ENCODE measurements around the gene TOX2. TPM values are rescaled to one million over a fixed set of nuclear protein-coding genes. Genes with fewer than 3 reads are reported as not detected.

The TOX2 gene
- total RNA-seq, 6 experiments from 2014 or later, result 1.5 to 5.0 (median 2.2) TPM

DNA sequence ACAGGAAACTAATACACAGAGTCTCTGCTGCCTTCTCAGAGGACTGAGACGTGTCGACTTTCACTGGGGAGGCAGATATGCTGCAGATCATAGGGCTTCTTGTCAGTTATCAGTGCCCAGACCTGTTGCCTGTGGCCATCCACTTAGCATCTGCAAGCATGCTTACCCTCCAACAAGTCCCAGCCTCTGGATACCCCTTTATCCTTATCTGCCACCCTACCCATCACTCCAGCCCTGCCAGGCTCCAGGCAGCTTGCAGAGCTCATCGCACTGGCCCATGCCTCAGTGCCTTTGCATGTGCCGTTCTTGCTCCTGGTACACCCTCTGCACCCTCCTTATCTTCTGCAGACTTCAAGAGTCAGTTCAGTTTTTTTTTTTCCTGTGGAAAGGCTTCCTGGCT is 119.2 kb downstream of the TOX2 start:
- no peak for TF ChIP-seq POLR2A (IDR thresholded peaks at IDR 0.05)
- TF ChIP-seq, protein P1, sequence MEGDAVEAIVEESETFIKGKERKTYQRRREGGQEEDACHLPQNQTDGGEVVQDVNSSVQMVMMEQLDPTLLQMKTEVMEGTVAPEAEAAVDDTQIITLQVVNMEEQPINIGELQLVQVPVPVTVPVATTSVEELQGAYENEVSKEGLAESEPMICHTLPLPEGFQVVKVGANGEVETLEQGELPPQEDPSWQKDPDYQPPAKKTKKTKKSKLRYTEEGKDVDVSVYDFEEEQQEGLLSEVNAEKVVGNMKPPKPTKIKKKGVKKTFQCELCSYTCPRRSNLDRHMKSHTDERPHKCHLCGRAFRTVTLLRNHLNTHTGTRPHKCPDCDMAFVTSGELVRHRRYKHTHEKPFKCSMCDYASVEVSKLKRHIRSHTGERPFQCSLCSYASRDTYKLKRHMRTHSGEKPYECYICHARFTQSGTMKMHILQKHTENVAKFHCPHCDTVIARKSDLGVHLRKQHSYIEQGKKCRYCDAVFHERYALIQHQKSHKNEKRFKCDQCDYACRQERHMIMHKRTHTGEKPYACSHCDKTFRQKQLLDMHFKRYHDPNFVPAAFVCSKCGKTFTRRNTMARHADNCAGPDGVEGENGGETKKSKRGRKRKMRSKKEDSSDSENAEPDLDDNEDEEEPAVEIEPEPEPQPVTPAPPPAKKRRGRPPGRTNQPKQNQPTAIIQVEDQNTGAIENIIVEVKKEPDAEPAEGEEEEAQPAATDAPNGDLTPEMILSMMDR (IDR thresholded peaks at IDR 0.05), result no peak
- Histone ChIP-seq H3K4me3 (no peak overlapping the region), H3K36me3 (no peaks in the 10 kb centered on the region), H3K27me3 (no peaks in the 10 kb centered on the region), H3K4me1 (no peaks in the 10 kb centered on the region), H3K27ac (no peak overlapping the region), H3K9me3 (no peaks in the 10 kb centered on the region)
- DNase-seq (peak in 1 of 3 donors; percentile 19), ATAC-seq (no peak)
- 93% methylated on average over 2 of the region's 4 CpGs for WGBS (ENCODE audit: insufficient coverage, low coverage, low lambda C conversion rate, missing lambda C conversion rate)
- intact Hi-C loops (cut with DNase I), result no loop called here

DNA sequence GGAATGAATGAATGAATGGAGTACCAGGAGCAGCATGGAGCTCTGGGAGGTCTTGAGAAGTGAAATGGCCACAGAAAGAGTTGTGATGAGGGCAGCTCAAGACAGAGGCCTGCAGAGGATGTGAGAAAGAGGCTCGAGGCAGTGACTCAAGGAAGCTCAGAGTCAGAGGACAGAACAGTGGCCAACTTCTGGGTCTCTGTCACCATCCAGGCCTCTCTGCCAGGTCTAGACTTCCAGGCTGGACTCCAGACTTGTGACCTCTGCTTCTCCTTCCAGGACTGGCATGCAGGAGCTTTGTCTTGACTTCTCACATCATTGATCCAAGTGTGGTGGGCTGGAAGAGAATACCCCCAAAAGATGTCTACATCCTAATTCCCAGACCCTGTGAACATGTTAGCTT is 119.8 kb downstream of the TOX2 start:
- Histone ChIP-seq H3K27me3 (no peaks in the 10 kb centered on the region), H3K4me3 (no peak overlapping the region), H3K27ac (no peak overlapping the region), H3K4me1 (no peaks in the 10 kb centered on the region), H3K36me3 (no peaks in the 10 kb centered on the region), H3K9me3 (no peaks in the 10 kb centered on the region)
- TF ChIP-seq, protein P1 (IDR thresholded peaks at IDR 0.05), result no peak
- no peak for TF ChIP-seq POLR2A (IDR thresholded peaks at IDR 0.05)
- ATAC-seq (no peak), DNase-seq (peak in 1 of 3 donors; percentile 16)
- intact Hi-C loops (cut with DNase I), result no loop called here
- 60% methylated on average over 1 of the region's 1 CpG for WGBS (ENCODE audit: insufficient coverage, low coverage, low lambda C conversion rate, missing lambda C conversion rate)

DNA sequence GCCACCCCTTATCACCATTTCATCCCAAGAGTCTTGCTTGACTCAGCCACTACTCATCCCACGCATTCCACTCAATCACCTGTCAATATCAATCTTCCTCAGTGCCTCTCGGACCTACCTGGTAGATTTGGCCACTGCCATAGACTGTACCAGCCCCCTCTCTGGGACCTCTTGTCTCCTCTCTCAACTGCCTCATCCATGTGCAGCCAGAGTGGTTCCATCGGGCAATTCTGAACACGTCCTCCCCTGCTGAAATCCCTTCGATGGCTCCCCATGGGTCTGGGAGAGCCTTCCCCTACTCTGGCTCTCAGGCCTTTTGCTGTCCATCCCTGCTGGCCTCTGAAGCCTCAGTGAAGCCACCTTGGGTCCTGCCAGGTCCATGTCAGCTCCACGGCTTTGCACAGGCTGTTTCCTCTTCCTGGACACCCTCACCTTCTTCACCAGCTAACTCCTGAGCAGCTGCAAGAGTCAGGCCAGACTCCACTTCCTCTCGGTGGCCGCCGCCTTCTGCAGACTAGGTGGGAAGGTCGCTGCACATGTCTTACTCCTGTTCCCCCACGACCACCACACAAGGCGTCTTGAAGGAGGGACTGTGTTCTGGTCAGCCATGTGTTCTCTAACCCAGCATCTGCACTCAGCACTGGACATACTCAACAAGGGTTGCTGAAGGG is 120.4 kb downstream of the TOX2 start:
- intact Hi-C loops (cut with DNase I), result no loop called here
- Histone ChIP-seq H3K27ac (no peak overlapping the region), H3K4me1 (no peaks in the 10 kb centered on the region), H3K4me3 (no peak overlapping the region), H3K27me3 (no peaks in the 10 kb centered on the region), H3K36me3 (no peaks in the 10 kb centered on the region), H3K9me3 (no peaks in the 10 kb centered on the region)
- TF ChIP-seq, protein P1 (IDR thresholded peaks at IDR 0.05), result no peak
- TF ChIP-seq POLR2A (IDR thresholded peaks at IDR 0.05), result no peak
- WGBS (ENCODE audit: insufficient coverage, low coverage, low lambda C conversion rate, missing lambda C conversion rate), result 52% methylated on average over 9 of the region's 12 CpGs
- no peak for ATAC-seq
- DNase-seq, result peak in 1 of 3 donors; percentile 34

DNA sequence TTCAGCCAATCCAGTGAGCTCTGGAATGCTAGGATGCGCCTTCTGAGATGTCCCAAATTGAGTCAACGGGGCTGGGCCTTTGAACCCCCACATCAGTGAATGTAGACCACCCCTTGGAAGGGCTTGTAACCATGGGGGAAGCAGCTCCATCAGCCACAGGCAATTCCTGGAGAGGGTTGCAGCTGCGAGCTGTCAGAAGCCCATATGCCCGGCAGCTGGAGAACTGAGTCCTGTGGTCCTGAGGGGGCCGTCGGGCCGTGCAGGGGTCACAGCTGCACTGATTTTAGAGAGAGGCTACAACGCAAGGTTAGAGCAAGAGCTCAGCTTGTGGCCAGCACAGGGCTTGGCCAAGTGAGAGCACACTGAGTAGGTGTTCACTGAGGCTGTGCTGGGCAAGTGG is 121.3 kb downstream of the TOX2 start:
- H3K4me1 ChIP-seq, result no peaks in the 10 kb centered on the region
- no peak for ATAC-seq
- H3K9me3 ChIP-seq, result no peaks in the 10 kb centered on the region
- H3K36me3 ChIP-seq, result no peaks in the 10 kb centered on the region
- intact Hi-C loops (cut with DNase I), result no loop called here
- DNase-seq, result peak in 1 of 3 donors; percentile 25
- no peaks in the 10 kb centered on the region for H3K27me3 ChIP-seq
- H3K27ac ChIP-seq, result no peak overlapping the region
- 82% methylated on average over 3 of the region's 8 CpGs for WGBS (ENCODE audit: insufficient coverage, low coverage, low lambda C conversion rate, missing lambda C conversion rate)
- no peak overlapping the region for H3K4me3 ChIP-seq
- TF ChIP-seq, protein P1 (IDR thresholded peaks at IDR 0.05), result no peak
- no peak for TF ChIP-seq POLR2A (IDR thresholded peaks at IDR 0.05)
